HG03039 (cell line): ENCODE data around the gene TNF.

Source experiments
- ATAC-seq: cut with Tn5 transposase; IDR thresholded peaks from one replicate; pipeline ENCODE4 v1.9.1; 2021; ENCODE audit warnings: mild to moderate bottlenecking, moderate library complexity; ENCODE audit not compliant: unreplicated experiment

The TNF gene

GRCh38 chr6:31572041-31572911 is 3.1 kb upstream of the TNF start, which contains the start of gene LTA:
LTA (plus strand) TSS chr6:31572289; CDS start chr6:31572743, 454 bp downstream.
- ATAC-seq: peak; percentile 28

DNA sequence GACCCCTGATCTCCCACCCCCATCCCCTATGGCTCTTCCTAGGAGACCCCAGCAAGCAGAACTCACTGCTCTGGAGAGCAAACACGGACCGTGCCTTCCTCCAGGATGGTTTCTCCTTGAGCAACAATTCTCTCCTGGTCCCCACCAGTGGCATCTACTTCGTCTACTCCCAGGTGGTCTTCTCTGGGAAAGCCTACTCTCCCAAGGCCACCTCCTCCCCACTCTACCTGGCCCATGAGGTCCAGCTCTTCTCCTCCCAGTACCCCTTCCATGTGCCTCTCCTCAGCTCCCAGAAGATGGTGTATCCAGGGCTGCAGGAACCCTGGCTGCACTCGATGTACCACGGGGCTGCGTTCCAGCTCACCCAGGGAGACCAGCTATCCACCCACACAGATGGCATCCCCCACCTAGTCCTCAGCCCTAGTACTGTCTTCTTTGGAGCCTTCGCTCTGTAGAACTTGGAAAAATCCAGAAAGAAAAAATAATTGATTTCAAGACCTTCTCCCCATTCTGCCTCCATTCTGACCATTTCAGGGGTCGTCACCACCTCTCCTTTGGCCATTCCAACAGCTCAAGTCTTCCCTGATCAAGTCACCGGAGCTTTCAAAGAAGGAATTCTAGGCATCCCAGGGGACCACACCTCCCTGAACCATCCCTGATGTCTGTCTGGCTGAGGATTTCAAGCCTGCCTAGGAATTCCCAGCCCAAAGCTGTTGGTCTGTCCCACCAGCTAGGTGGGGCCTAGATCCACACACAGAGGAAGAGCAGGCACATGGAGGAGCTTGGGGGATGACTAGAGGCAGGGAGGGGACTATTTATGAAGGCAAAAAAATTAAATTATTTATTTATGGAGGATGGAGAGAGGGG is 1.9 kb upstream of the TNF start:
- no peak for ATAC-seq

DNA sequence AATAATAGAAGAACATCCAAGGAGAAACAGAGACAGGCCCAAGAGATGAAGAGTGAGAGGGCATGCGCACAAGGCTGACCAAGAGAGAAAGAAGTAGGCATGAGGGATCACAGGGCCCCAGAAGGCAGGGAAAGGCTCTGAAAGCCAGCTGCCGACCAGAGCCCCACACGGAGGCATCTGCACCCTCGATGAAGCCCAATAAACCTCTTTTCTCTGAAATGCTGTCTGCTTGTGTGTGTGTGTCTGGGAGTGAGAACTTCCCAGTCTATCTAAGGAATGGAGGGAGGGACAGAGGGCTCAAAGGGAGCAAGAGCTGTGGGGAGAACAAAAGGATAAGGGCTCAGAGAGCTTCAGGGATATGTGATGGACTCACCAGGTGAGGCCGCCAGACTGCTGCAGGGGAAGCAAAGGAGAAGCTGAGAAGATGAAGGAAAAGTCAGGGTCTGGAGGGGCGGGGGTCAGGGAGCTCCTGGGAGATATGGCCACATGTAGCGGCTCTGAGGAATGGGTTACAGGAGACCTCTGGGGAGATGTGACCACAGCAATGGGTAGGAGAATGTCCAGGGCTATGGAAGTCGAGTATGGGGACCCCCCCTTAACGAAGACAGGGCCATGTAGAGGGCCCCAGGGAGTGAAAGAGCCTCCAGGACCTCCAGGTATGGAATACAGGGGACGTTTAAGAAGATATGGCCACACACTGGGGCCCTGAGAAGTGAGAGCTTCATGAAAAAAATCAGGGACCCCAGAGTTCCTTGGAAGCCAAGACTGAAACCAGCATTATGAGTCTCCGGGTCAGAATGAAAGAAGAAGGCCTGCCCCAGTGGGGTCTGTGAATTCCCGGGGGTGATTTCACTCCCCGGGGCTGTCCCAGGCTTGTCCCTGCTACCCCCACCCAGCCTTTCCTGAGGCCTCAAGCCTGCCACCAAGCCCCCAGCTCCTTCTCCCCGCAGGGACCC is 981 bp upstream of the TNF start:
- no peak for ATAC-seq

DNA sequence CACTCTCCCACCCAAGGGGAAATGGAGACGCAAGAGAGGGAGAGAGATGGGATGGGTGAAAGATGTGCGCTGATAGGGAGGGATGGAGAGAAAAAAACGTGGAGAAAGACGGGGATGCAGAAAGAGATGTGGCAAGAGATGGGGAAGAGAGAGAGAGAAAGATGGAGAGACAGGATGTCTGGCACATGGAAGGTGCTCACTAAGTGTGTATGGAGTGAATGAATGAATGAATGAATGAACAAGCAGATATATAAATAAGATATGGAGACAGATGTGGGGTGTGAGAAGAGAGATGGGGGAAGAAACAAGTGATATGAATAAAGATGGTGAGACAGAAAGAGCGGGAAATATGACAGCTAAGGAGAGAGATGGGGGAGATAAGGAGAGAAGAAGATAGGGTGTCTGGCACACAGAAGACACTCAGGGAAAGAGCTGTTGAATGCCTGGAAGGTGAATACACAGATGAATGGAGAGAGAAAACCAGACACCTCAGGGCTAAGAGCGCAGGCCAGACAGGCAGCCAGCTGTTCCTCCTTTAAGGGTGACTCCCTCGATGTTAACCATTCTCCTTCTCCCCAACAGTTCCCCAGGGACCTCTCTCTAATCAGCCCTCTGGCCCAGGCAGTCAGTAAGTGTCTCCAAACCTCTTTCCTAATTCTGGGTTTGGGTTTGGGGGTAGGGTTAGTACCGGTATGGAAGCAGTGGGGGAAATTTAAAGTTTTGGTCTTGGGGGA is 754 bp downstream of the TNF start:
- no peak for ATAC-seq

- ATAC-seq: no peak
Measured at GRCh38 chr6:31576897-31577578, 1.7 kb downstream of the TNF start.

GRCh38 chr6:31577579-31577966 is 2.2 kb downstream of the TNF start:
- no peak for ATAC-seq

DNA sequence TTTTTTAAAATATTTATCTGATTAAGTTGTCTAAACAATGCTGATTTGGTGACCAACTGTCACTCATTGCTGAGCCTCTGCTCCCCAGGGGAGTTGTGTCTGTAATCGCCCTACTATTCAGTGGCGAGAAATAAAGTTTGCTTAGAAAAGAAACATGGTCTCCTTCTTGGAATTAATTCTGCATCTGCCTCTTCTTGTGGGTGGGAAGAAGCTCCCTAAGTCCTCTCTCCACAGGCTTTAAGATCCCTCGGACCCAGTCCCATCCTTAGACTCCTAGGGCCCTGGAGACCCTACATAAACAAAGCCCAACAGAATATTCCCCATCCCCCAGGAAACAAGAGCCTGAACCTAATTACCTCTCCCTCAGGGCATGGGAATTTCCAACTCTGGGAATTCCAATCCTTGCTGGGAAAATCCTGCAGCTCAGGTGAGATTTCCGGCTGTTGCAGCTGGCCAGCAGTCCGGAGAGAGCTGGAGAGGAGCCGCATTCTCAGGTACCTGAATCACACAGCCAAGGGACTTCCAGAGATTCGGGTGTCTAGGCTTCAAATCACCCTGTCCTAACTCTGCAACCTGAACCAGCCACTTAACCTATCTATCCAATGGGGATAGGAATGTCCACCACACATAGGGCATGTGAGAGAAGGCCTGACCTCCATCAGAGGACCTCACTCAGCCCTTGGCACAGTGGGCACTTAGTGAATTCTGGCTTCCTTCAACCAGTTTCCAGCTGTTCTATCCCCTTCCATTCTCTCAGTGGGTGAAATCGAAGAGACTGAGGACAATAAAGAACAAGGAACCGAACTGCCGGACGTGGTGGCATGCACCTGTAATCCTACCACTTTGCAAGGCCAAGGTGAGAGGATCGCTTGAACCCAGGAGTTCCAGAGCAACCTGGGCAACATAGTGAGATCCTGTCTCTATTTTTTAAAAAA is 3.1 kb downstream of the TNF start:
- no peak for ATAC-seq

GRCh38 chr6:31579119-31579505 is 3.7 kb downstream of the TNF start:
- ATAC-seq: no peak

DNA sequence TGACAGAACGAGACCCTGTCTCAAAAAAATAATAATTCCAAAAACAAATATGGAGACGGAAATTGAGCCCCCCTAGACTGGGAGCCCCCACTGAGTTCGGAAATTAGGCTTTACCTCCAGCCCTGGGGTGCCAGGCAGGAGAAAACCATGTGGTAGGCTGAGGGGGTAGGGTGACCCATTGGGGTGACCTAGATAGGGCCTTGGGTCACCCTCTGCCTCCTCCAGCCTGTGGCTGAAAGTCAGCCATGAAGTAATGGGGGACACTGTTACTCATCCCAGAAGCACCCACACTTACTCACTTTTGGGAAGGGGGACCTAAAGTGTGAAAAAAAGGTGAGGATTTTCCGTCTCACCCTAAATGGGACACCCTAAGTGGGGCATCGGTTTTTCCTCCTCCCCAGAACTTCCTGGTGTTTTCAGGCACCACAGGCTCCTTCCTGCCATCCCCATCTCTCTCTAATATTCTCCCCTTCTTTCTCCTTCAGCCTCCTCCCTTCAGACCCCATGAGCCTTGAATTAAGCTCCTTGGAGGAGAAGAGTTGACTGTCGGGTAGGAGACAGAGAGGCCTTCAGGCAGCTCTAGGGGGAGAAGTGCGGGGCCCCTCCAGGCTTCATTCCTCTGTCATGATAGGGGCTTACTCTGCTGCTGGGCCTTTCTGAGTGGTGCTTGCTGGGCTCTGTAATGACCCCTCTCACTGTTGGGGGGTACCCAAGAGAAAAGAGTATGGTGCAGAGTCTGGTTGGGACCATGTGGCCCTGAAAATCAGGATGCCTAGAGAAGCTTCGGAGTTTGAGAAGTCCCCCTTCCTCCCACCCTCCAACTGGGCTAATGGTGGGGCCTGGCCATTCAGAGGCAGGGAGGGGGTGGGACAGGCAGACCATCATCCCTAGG is 4.4 kb downstream of the TNF start:
- no peak for ATAC-seq

DNA sequence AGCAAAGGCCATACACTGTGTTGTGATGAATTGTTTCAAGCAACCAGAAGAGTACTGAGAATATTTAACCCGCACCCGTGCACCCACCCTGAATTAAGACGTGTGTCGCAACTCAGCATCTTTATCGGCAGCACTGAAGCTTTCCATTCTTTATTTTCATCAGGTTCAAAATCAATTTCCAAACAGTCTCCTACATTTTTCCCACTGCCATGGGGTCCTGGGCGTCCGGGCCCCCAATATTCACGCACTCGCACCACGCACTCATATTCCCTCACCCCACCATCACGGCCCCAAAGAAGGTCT is 5.0 kb downstream of the TNF start:
- ATAC-seq: no peak

GRCh38 chr6:31580807-31581433 is 5.6 kb downstream of the TNF start:
- peak; percentile 47 for ATAC-seq

- ATAC-seq: no peak
Measured at GRCh38 chr6:31581434-31582229, 6.3 kb downstream of the TNF start.

- ATAC-seq: no peak
Measured at GRCh38 chr6:31582230-31582643, 6.9 kb downstream of the TNF start, which contains the start of gene LTB. LTB (minus strand) TSS chr6:31582424; CDS start chr6:31582417, 7 bp downstream.

DNA sequence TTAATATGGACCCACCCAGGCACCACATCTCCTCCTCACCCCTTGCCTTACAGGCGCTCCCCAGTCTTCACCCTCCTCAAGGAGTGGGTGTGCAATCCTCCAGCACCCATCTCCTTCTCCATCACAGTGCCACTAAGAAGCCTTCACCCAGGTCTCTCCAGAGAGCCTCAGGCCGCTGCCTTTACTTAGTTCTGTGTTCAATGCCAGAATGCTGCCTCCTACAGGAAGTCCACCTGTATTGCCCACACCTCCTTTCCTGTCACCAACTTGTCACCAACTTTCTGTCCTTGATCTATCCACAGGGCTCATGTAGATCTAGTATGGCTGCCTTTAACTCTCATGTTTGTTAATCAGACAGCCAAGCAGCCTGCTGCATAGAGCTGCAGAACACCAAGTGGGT is 10.1 kb downstream of the TNF start:
- no peak for ATAC-seq

GRCh38 chr6:31586008-31586407 is 10.6 kb downstream of the TNF start, which contains the start of gene LST1:
LST1 (plus strand) TSS chr6:31586277; CDS start chr6:31587300, 1,023 bp downstream.
- no peak for ATAC-seq
